Measurements from ENCODE around the gene ST7L.
"Not testable (repeated sequence)": the region's sequence is repeated elsewhere in the genome, so short reads cannot be mapped to it uniquely, and the experiment has no call there.

ST7L gene

DNA sequence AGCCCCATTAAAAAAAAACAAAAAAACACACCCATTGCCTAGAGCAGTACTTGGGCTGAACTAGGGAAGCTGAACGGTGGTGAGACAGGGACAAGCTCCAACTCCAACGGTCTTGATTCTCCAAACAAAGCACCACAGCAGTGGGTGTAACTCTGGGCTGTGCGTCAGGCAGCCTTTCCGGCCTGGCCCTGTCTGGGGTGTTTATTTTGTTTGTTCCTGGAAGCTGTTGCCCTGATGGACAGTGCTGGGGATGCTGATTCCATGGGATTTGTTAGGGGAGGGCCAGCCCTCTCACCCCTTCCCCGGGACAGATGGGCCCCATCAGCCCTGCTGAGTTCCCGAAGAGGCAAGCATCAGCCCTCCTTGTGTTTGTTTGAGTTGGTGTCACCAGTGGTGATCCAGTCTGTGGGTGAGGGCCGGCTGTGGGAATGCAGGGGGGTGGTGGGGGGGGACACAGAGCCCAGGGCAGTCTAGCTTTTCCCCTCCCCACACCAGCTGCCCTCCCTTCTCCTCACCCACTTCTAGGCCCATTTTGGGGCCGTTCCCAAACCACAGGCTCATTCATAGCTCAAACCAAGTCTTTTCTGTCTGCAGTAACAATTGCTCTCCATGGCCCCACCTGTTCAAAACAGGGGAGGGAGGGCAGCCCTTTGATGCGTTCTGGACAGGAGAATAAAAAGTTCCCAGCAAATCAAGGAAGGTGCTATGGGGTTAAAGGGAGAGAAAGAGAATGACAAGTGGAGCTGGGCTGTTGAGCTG, 105.7 kb downstream of the ST7L start:
- DNase-seq = no peak

DNA sequence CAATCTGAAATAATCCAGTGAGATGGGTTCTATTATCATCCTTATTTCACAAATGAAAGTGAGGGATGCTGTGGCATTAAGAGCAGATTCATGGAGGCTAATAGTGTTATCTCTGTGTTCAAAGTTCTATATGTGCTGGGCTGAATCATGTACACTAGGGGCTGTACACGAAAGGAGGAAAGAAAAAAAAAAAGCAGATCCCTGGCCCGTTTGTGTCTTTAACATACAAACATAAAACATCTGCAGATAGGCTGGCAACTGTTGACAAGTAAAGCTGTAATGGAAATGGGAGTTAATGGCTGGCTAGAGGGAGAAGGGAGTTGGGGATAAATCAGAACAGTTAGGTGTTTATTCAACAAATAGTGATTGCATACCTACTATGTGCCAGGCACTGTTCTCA, 107.0 kb downstream of the ST7L start:
- no peak for DNase-seq

DNA sequence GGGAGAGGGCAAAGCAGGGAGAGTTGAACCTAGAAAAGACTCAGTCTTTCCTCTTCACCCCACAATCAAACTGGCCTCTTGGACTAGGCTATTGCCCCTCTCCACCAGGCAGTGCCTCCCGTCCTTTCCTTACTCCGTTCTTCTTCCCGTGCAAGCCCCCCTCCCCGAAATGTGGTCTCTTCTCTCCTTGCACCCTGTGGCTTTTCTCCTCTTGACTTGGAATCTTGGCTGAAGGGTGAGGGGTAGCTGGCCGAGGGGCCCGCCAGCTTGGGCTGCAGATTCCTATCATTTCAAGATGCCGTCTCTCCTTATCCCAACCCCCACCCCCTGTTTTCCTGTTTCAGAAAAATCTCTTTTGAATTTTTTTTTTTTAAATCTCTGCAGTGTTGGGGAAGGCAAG, 108.6 kb downstream of the ST7L start:
- no peak for DNase-seq

DNA sequence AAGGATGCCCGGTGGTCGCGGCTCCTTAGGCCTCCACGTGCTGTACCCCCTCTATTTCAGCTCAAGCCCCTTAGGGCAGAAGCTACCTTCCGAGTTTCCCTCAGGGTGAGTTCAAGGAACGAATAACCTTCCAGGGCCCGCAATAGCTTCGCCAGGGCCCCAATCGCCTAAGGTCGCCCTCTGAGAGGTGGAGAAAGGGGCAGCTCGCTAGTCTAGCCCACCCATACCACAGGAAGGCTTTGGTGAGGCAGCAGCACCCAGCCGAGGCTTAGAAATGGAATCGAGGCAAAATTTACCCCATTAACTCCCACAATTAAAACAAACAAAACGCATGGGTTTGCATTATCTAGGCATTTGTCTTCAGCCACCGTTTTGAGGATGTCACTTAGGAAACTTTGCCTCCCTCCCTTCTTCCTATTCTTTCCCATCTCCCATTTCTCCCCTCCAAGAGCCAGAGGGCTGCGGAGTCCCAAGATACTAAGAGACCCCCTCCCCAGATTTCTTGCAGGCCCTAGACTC, 109.2 kb downstream of the ST7L start:
- no peak for DNase-seq

DNA sequence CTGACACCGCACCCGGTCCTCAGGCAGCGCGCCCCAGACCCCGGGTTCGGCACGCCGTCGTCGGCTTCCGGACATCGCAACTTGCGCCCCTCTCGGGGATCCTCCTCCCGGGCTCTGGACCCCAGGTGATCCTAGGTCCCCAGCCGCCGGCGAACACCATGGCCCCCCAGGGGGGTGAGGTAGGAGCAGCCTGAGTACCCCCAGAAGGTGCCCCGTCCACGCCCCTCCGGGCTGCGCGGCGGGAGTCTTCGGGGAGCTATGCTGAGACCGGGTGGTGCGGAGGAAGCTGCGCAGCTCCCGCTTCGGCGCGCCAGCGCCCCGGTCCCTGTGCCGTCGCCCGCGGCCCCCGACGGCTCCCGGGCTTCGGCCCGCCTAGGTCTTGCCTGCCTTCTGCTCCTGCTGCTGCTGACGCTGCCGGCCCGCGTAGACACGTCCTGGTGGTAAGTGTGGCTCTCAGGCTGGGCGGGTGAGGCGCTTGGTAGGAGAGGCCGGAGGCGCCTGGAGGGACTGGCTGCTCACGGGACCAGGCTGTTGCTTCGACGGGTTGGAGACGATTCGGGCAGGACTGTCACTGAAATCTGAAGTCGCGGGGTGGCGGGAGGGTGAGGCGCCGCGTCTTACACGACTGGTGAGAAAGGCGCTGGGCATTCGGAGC, 109.8 kb downstream of the ST7L start:
- peak; percentile 35 for DNase-seq

DNA sequence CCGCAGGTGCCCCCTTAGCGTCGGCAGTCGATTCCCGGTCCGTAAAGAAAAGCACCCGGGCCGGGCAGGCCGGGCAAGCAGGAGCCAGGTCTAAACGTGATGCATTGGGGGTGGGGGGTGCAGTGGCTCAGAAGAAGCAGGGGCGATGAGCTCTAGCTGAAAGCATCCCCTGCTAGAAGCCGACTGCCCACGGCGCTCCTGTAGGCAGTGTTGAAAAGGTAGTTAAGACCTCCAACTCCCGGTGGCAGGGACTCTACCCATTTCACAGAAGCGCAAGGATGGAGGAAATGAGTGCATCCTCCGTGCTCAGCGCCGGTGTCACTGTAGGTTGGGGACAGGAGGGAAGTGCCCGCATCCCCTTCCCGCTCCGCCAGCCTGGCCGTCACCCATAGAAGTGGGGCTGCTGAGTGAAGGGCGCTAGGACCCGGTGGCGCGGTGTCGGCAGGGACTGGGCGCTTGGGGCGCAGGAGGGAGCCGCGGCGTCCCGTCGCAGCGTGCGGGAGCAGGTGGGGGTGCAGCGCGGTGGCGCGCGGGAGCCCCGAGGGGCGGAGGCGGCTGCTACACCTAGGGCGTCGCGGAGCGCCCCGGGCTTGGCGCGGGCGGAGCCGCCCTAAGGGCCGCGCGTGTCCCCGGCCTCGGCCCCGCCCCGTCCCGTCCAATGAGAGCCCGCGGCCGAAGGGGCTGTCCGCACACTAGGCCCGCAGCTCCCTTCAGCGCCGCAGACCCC, 110.5 kb downstream of the ST7L start, which contains the start of gene WNT2B:
TSS of gene WNT2B (plus strand) at position 688 of the 727 bp plus-strand sequence. CDS start 298 bp downstream, outside the sequence.
- peak; percentile 54 for DNase-seq

DNA sequence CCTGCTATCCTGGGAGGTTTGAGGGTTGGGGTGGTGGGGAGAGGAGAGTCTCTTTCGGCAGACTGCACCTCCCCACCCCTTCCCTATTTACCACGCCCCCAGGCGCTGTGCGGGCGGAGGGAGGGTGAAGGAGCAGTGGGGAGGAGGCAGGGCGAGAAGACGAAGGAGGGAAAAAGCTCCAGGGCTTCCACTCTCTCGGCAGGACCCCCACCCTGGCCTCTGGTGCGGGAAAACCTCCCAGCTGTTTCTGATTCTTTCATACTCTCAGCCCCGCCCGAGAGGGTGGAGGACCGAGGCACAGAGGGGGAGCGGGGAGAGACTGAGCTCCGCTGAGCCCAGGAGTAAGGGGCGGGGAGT, 111.0 kb downstream of the ST7L start:
- no peak for DNase-seq

DNA sequence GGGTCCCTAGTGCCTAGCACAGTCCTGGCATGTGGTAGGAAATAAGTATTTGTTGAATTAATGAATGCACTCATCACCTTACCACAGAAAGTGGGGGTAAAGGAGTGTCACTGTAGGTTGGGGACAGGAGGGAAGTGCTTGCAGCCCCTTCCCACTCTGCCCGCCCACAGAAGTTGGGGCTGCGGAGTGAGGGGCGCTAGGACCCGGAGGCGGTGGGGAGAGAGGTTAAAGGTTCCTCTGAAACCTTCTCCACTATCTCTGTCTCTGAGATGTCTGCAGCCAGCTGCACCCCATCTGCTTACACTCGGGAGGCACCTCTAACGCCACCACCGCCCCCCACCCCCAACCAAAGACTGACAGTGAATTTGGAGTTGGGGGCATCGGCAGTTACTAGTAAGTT, 111.6 kb downstream of the ST7L start:
- no peak for DNase-seq

DNA sequence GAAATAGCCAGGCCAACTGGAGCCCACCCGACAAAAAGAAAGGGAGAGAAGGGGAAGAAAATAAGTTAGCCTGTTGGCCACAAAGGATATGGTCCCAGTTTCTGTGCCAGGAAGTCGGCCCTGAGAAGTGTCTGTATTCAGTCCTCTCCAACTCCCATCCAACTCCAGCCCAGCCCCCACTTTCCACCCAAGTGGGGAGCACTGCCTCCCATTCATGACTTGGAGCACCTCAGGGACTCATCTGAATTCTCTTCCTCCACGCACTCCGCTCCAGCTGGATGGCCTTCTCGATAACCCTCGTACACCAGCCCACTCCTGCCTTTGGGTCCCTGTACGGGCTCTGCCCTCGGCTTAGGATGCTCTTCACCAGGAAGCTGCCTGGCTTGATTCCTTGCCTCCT, 112.2 kb downstream of the ST7L start:
- no peak for DNase-seq

DNA sequence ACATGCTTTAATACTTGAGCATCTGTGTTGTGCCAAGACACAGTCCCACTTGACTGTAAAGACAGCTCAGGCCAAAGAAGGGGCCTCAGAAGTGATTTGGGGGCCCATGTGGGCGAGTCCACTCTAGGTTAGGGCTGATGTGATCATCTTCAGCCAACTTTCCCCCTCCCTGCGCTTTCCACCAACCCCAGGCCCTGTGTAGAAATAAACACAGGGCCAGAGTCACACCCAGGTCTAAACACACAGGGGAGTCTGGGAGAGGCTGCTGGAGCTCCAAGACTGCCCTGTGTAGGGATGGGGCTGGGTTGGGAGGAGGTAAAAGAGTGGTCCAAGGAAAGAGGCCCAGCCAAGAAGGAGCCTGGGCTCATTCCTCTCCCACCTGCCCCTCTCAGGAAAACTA, 112.6 kb downstream of the ST7L start:
- no peak for DNase-seq

DNA sequence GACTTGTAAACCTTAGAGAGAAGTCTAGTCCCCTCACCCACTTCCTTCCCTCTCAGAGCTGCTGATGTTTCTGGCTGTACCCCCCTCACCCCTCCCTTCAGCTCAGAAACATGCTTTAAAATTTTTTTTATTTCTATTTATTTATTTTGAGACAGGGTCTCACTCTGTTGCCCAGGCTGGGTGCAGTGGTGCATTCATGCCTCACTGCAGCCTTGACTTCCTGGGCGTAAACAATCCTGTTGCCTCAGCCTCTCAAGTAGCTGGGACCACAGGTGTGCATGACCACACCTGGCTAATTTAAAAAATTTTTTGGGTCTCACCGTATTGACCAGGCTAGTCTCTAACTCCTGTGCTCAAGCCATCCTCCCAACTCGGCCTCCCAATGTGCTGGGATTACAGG, 113.1 kb downstream of the ST7L start:
- DNase-seq = no peak

DNA sequence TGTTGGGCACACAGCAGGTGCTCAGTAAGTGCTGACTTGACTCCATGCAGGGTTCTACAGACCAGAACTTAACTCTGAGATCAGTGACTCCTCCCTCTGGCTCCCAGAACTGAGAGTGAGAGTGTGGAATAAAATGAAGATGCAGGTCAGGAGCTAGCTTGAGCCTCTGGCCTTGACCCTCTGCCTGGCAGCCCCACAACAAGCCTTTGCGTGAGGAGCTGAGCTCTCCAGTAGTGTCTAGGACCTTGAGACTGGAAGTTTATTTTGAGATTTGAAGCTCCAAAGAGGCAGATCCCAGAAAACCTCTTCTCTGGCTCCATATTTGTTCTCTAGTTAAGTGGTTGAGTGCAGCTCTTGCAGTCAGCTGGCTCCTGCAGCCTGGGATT, 113.5 kb downstream of the ST7L start:
- no peak for DNase-seq

DNA sequence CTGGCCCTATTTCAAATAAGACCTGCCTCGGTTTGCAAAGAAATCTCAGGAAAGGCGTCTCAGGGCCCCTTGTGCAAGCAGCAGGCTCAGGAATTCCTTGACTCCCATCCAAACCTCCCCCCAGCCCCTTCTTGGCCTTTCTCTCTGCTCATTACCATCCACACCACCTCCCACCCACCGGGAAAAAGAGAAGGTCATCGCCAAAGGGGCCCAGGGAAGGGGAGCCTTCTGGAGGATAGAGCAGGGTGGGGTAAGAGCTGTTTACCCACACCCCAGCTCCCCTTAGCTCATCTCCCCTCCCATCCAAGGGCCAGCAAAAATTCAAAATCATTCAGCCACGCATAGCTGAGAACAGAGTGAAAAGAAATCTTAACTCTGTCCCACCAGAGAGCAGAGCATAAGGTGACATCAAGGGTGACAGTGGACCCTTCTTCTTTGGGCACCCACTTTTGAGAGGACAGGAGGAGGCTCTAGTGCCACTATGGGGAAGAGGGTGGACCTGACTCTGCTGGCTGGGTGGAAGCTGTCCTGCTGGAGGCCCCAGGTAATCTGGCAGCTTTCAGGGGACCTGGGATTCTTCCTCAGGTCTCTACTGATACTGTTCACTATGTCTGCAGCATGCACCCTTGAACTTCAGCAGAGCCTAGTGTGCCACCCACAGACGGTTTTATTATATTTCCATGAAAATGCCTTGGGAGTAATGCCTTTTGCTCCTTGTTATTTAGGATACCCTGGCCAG, 114.1 kb downstream of the ST7L start:
- no peak for DNase-seq

DNA sequence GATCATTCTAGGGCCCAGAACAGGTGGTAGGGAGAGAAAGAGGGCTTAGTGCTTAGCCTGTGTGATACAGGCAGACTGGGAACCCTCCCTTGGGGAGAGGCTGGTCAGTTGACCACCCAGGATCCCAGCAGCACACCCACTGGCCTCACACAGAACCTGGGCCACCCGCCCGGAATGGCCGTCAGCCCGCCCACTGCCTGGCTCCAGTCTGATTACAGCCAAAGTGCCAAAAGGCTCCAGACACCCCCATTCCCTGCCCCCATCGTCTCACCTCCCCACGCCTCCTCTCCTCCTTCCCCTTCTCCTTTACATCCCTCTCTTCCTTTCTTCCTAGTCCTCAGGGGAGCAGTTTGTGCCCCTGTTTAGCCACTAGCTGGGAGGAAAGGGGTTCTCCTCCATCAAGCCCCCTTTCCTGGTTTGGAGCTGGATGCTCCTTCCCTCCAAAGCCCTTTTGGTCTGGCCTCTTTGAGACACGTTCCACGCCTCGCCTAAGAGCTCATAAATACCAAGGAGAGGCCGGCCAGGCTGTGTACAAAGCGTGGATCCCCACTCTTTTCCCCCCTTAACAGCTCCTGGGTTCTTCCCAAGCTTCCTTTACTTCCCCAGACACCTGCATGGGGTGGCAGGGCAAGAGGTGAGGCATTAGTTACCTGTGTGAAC, 114.8 kb downstream of the ST7L start:
- no peak for DNase-seq

DNA sequence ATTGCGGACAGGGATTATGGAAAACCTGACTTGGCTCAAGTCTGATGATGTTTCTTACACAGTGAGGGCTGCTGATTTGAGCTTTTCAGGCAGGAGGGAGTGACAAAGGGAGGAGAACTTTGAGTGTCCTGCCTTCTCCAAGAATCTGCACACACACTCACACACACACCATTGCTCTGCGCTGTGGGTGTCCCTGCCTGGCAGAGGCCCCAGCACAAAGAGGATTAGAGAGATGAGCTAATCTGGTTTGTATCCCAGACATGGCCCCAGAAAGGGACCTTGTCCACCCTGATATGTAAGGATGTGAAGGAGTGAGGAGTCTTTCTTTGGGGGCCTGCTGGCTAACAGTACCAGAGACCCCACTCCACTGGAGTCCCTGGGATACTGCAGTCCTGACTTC, 116.1 kb downstream of the ST7L start:
- DNase-seq = no peak

DNA sequence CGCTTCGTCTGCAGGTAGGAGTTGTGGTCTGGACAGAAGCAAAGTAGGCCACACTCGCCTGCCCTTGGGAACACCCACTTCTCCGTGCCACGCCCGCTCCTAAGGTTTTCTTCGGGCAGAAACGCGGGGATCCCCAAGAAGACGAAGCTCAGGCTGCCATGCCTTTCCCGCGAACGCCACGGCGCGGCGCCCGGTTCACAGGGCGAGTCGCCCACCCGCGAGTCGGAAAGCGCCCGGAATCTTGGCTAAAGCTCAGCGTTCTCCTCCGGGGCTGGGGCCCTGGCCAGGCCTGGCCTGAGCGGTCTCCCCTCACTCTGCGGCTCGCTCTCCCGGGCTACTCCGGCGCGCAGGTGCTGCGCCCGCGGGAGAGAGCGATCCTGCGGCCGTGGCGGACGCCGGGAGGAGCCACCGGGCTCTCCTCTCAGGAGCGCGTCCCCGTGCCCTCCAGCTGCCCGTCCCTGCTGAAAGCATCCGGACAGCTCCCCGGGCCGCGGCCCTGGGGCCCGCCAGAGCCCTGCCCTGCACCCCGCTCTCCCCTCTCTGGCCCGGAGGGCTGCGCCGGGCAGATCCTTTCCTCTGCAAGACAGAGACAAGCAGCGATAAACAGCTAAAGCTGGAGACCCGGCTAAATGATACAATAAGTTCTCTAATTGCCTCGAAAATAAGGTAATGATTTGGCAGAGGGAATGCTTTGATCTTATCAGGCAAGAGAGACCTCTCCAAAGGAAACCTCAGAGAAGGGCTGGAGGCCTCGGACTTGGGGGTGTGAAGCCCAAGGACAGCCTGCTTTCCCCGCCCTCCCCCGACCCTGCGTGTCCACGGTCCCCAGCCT, 116.9 kb downstream of the ST7L start:
- DNase-seq = peak; percentile 72

DNA sequence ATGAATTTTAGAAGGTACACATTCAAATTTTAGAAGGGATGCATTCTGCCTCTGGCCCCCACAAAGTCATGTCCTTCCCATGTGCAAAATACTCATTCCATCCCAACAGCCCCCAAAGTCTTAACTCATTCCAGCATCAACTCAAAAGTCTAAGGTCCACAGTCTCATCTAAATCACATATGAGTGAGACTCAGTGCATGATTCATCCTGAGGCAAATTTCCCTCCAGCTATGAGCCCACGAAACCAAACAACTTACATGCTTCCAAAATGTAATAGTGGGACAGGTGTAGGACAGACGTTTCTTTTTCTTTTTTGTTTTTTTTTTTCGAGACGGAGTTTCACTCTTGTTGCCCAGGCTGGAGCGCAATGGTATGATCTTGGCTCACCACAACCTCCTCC, 122.7 kb downstream of the ST7L start:
- DNase-seq = no peak

DNA sequence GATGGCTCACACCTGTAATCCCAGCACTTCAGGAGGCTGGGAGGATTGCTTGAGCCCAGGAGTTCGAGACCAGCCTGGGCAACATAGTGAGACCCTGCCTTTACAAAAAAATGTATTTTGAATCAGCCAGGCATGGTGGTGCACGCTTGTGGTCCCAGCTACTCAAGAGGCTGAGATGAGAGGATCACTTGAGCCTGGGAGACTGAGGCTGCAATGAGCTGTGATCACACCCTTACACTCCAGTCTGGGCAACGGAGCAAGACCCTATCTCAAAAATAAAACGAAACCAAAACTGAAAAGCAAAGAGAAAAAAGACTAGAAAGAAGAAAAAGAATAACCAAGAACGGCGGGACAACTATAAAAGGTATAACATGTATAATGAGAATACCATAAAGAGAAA, 125.6 kb downstream of the ST7L start:
- no peak for DNase-seq

DNA sequence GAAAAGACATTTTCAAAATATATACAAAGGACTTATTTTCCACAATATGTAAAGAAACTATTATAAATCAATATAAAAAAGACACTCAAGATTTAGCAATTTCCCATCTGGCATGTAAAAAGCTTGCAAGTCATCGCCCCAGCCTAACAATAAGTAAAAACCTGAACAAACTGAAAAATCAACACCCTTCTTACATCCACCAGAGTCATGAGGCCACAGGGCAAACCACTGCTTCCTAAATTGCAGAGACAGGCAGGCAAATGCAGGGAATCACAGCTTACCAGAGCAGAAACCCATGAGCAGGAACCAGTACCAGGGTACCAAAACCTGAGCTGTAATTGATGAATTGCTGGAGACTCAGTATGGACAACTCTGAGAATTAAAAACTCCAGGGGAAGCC, 126.9 kb downstream of the ST7L start:
- peak; percentile 28 for DNase-seq

DNA sequence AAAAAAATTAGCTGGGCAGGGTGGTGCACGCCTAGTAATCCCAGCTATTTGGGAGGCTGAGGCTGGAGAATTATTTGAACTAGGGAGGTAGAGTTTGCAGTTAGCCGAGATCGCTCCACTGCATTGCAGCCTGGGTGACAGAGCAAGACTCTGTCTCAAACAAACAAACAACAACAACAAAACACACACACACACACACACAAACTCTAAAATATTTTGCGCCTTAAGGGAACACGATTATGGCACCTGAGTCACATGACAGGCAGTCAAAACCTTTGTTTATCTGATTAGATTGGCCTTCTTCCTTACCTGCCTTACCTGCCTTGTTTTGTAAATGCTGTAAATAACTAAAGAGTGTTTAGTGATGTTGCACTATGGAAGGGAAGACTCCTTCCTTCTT, 130.8 kb downstream of the ST7L start:
- DNase-seq = no peak

DNA sequence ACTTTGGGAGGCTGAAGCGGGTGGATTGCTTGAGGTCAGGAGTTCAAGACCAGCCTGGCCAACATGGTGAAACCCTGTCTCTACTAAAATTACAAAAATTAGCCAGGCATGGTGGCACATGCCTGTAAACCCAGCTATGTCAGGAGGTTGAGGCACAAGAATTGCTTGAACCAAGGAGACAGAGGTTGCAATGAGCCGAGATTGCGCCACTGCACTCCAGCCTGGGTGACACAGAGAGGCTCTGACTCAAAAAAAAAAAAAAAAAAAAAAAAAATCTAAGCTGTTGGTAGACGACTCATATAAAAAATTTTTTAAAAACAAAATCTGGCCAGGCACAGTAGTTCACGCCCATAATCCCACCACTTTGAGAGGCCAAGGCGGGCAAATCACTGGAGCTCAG, 131.3 kb downstream of the ST7L start:
- DNase-seq = not testable (repeated sequence)

DNA sequence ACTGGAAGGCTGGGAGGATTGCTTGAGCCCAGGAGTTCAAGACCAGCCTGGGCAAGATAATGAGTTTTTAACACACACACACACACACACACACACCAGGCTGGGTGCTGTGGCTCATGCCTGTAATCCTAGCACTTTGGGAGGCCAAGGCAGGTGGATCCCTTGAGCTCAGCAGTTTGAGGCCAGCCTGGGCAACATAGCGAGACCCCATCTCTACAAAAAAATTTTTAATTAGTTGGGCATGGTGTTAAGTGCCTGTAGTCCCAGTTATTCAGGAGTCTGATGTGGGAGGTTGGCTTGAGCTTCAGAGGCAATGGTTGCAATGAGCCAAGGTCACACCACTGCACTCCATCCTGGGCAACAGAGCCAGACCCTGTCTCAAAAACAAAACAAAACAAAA, 132.9 kb downstream of the ST7L start:
- not testable (repeated sequence) for DNase-seq
